HL-60/S4 (cell line): Measurements from ENCODE around the gene TTK.
"Not testable (repeated sequence)": the region's sequence is repeated elsewhere in the genome, so short reads cannot be mapped to it uniquely, and the experiment has no call there.

ENCODE experiments used
- in situ Hi-C: fragments of 300-500 bp; cut with MboI; formaldehyde crosslinking; loops from 2 replicates; pipeline ENCODE4 v1.14.3; 2022; ENCODE audit warnings: low sequenced_read_pairs

TTK gene

DNA sequence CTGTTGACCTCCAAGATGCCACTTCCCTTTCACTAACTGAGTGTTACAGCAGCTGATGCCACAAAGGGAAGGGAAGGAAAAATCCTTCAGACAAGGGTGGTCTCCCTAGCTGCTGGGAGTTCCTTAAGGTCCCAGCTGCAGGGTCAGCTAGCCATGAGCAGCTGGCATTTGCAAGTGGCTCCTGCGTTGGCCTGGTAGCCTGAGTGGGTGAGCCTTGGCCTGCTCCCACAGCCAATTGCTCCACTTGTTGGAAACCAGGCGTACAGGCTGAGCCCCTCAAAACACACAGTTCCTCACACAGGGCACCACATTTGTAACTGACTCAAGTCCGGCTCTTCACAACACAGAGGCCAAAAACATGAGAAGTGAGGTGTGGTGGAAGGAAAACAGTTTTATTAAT, 16.7 kb downstream of the TTK start:
- in situ Hi-C loops, result no loop called here

GRCh38 chr6:80021591-80021990, 17.1 kb downstream of the TTK start:
- in situ Hi-C loops, result no loop called here

DNA sequence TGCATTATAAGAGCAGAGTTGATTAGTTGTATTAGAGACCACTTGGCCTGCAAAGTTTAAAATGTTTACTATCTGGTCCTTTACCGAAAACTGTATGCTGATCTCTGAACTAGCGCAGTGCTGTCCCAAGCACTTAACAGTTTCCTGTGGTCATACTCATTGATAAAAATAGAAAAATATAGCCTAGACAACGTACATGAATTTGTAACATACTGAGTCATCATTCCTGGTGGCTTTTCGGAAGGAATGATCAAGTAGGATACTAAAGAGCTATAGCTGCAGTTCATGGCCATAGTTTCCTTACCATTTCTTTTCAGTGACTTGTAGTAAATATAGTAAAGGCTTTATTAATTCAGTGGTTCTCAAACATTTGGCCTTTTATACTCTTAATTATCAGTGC, 18.4 kb downstream of the TTK start:
- in situ Hi-C loops, result no loop called here

- in situ Hi-C loops, result no loop called here
These were observed 24.1 kb downstream of the TTK start for GRCh38 chr6:80028589-80028988.

- in situ Hi-C loops, result no loop called here
These were observed 25.0 kb downstream of the TTK start for GRCh38 chr6:80029470-80029869.

- in situ Hi-C loops, result not testable (repeated sequence)
These were observed 43.8 kb downstream of the TTK start for GRCh38 chr6:80048220-80048619.

DNA sequence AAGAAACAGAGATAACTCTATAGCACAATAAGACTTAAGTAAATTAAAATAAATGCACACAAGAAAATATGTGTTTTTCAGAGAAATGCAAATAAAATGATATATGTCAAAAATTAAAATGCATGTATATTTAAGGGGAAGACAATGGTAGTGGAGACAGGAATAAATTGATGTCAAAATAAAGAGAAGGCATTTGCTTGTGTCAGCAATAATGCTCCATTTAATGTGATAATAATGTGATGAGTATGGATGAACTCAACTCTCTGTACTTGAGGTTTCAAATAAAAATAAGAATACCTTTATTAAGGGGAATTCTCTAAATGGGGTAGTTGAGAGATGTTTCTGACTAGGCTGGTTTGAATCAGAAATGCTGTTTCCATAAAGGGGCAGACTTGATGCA, 56.3 kb downstream of the TTK start:
- in situ Hi-C loops, result no loop called here

GRCh38 chr6:80068146-80068545, 63.7 kb downstream of the TTK start:
- in situ Hi-C loops, result not testable (repeated sequence)

- in situ Hi-C loops, result not testable (repeated sequence)
These were observed 66.0 kb downstream of the TTK start for GRCh38 chr6:80070431-80070830.

DNA sequence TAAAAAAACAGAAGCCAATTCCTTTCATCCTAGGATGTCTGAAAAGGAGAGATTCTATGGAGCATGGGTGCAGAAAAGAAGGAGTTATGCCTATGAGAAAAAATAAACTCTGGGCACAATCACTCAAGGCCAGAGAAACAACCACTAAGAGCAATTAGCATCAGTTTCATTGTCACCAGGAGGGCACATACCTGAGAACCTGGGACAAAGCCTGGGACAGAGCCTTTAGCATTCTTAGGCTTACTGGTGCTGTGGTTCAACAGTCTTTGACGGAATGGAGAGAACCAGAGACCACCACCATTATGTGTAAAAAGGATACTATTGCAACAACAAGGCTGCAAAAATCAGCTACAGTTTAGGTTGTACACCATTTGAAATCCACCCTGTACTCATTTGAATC, 72.6 kb downstream of the TTK start:
- in situ Hi-C loops, result no loop called here

DNA sequence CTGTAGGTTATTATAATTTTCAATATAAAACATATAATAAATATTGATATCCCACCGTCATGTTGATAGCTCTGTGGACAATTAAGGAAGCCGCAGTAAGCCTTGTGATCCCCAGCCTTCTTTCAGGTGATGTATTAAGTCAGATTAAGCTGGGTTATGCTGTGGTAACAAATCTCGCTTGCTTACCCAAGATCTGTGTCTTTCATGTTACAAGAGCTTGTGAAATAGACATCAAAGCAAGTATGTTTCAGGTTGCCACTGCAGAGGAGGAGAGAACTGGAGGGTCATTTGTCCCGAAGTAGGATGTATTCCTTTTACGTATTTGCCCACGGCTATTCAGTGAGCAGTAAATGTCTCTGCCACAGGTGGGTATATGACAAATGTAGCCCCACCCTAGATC, 84.2 kb downstream of the TTK start:
- in situ Hi-C loops, result loop anchor here (10.0 kb wide), 1 partner anchor 134 kb away; no protein-coding TSS in a partner anchor

GRCh38 chr6:80091506-80091905, 87.1 kb downstream of the TTK start:
- in situ Hi-C loops, result no loop called here
